GM23338 (cell line): ENCODE results near the gene PPP1R7. TPM values are rescaled to one million over a fixed set of nuclear protein-coding genes. Genes with fewer than 3 reads are reported as not detected.

Experiments
- ATAC-seq: fragments of 200-7000 bp; cut with Tn5 transposase; 3 replicates; pipeline ENCODE4 v1.9.1; 2020
- DNase-seq: peaks from one replicate; pipeline ENCODE4 v3.0.0-alpha.2; 2015; ENCODE audit warnings: low spot score
- H2AFZ ChIP-seq: fragments of 200-600 bp; sonication (generic); 2 replicates; pipeline ENCODE4 v1.8.0; 2016; ENCODE audit warnings: antibody characterized with exemption, mild to moderate bottlenecking, moderate library complexity
- H3F3A ChIP-seq: fragments of 200-600 bp; sonication (generic); replicated peaks from 2 replicates; pipeline ENCODE4 v1.8.0; 2017; ENCODE audit warnings: antibody characterized with exemption, mixed run types, low read depth
- H3K27ac ChIP-seq: fragments of 200-600 bp; sonication (generic); 2 replicates; pipeline ENCODE4 v1.6.1; 2016; ENCODE audit warnings: low read depth
- H3K27me3 ChIP-seq: fragments of 200-600 bp; sonication (generic); 2 replicates; pipeline ENCODE4 v1.8.0; 2016; ENCODE audit warnings: mild to moderate bottlenecking, mixed run types, moderate library complexity; ENCODE audit not compliant: insufficient read depth
- H3K36me3 ChIP-seq: fragments of 200-600 bp; sonication (generic); 2 replicates; pipeline ENCODE4 v1.8.0; 2016; ENCODE audit warnings: mild to moderate bottlenecking; ENCODE audit not compliant: insufficient read depth
- H3K4me1 ChIP-seq: fragments of 200-600 bp; sonication (generic); 2 replicates; pipeline ENCODE4 v1.8.0; 2016; ENCODE audit warnings: mild to moderate bottlenecking, moderate library complexity; ENCODE audit not compliant: insufficient read depth
- H3K4me2 ChIP-seq: fragments of 200-600 bp; sonication (generic); 2 replicates; pipeline ENCODE4 v1.7.1; 2017; ENCODE audit warnings: mixed run types
- H3K4me3 ChIP-seq: fragments of 200-600 bp; sonication (generic); 2 replicates; pipeline ENCODE4 v1.6.1; 2016; ENCODE audit warnings: mixed run types
- H3K79me2 ChIP-seq: fragments of 200-600 bp; sonication (generic); replicated peaks from 2 replicates; pipeline ENCODE4 v1.8.0; 2017; ENCODE audit warnings: mild to moderate bottlenecking; ENCODE audit not compliant: insufficient read depth
- H3K9me2 ChIP-seq: fragments of 200-600 bp; sonication (generic); 2 replicates; pipeline ENCODE4 v1.8.0; 2017; ENCODE audit not compliant: insufficient read depth
- H4K20me1 ChIP-seq: fragments of 200-600 bp; sonication (generic); replicated peaks from 2 replicates; pipeline ENCODE4 v1.8.0; 2017; ENCODE audit warnings: mild to moderate bottlenecking; ENCODE audit not compliant: insufficient read depth
- H3K27ac Mint-ChIP-seq: 2 replicates; pipeline ENCODE4 v1.8.0; 2020; ENCODE audit warnings: inconsistent platforms, mild to moderate bottlenecking, moderate library complexity, mixed read lengths
- H3K27me3 Mint-ChIP-seq: 3 replicates; pipeline ENCODE4 v1.8.0; 2022; ENCODE audit warnings: low read depth, mild to moderate bottlenecking, moderate library complexity, mixed read lengths, inconsistent platforms; ENCODE audit not compliant: insufficient read depth, poor library complexity
- H3K36me3 Mint-ChIP-seq: 3 replicates; pipeline ENCODE4 v1.8.0; 2021; ENCODE audit warnings: low read depth, mild to moderate bottlenecking, inconsistent platforms, moderate library complexity, mixed read lengths
- H3K4me1 Mint-ChIP-seq: 3 replicates; pipeline ENCODE4 v1.8.0; 2020; ENCODE audit warnings: mild to moderate bottlenecking, inconsistent platforms, mixed read lengths
- H3K4me3 Mint-ChIP-seq: 3 replicates; pipeline ENCODE4 v1.8.0; 2021; ENCODE audit warnings: moderate library complexity, mild to moderate bottlenecking, inconsistent platforms, mixed read lengths
- H3K9me3 Mint-ChIP-seq: 3 replicates; pipeline ENCODE4 v1.8.0; 2020; ENCODE audit warnings: moderate library complexity, mild to moderate bottlenecking, inconsistent platforms, mixed read lengths
- CREB1 ChIP-seq: fragments of 250-450 bp; sonication (Bioruptor Pico); IDR thresholded peaks from 2 replicates; pipeline ENCODE4 v1.5.0; 2020; ENCODE audit warnings: low read depth, mild to moderate bottlenecking, moderate library complexity
- EZH2 ChIP-seq: fragments of 200-600 bp; sonication (generic); IDR thresholded peaks from one replicate; pipeline ENCODE4 v1.8.0; 2017; ENCODE audit warnings: antibody characterized with exemption, mild to moderate bottlenecking, low read depth; ENCODE audit not compliant: unreplicated experiment
- EZH2phosphoT487 ChIP-seq: fragments of 200-600 bp; sonication (generic); IDR thresholded peaks from one replicate; pipeline ENCODE4 v1.8.1; 2018; ENCODE audit warnings: antibody characterized with exemption; ENCODE audit not compliant: unreplicated experiment
- POLR2AphosphoS5 ChIP-seq: IDR thresholded peaks from 2 replicates; pipeline ENCODE4 v1.6.1; 2016; ENCODE audit warnings: antibody characterized with exemption, low read depth
- STAT1 ChIP-seq: IDR thresholded peaks from one replicate; pipeline ENCODE4 v1.6.1; 2016; ENCODE audit warnings: antibody characterized with exemption; ENCODE audit not compliant: unreplicated experiment
- ZNF331 ChIP-seq: fragments of 250-450 bp; sonication (Bioruptor Pico); IDR thresholded peaks from 2 replicates; pipeline ENCODE4 v1.5.0; 2020; ENCODE audit warnings: low read depth, mild to moderate bottlenecking, moderate library complexity
- polyA plus RNA-seq: library from polyadenylated mRNA; unstranded; fragments of >200 nt; fragmentation: Nextera tagmentation; extraction: Ambion mirVana; gene quantifications from 2 replicates; pipeline ENCODE4 v1.2.1, GENCODE V29; 2016
- total RNA-seq: library from RNA; depleted of rRNA; stranded (reverse); fragments of >200 nt; shearing (Covaris generic); gene quantifications from 2 replicates; pipeline ENCODE4 v1.2.3, GENCODE V29; 2014
- TF ChIP-seq, protein P1 (sequence below): IDR thresholded peaks from one replicate; pipeline ENCODE4 v1.6.1; 2018; ENCODE audit warnings: antibody characterized with exemption; ENCODE audit not compliant: unreplicated experiment
- TF ChIP-seq, protein P2 (sequence below), 2 experiments: fragments of 200-600 bp in 1 of 2; sonication (generic) in 1 of 2; conservative IDR thresholded peaks; 2 replicates each; pipeline versions ENCODE4 v1.5.1 to v1.6.1; 2016 to 2017; ENCODE audit warnings: antibody characterized with exemption in 2 of 2, low read depth in 2 of 2, mild to moderate bottlenecking in 2 of 2, moderate library complexity in 1 of 2

The PPP1R7 gene
- total and polyA plus RNA-seq, 2 experiments from 2014 or later: 48.2 to 94.3 TPM

DNA sequence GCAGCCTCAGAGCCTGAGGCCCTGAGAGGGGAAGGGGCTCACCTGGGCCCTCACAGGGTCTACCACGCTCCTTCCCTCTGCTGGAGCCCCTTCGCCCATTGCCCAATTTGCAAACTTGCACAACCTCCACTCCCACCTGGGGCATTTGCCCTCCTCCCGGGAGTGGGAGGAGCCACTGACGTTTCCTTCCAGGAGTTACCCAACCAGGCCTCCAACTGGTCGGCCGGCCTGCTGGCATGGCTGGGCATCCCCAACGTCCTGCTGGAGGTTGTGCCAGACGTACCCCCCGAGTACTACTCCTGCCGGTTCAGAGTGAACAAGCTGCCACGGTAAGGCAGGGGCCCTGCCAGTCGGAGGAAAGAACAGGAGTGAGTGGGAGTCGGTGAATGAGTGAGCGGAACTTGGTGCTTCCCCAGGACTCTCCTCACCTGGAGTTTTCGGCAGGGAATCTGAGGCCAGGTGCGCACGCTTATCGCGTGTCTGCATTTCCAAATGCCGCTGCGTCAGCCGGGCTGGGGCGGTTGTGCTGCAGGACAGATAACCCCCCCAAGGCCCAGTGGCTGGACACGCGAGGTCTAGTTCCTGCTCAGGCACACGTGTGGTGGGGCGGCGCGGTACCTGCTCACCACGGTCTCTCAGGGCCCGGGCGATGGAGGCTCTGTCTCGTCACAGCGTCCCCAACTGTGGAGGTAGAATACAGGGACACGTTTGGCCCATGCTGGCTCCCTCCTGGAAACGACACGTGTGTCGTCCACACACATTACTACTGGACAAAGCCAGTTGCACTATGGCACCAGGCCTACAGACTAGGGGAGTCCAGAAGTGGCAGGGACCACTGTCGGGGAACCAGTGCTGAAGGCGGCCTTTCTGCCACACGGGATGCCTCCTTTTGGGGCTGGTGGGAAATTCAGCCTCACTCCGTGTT, 49.9 kb downstream of the PPP1R7 start:
- Histone ChIP-seq H3K27ac (no peak overlapping the region), H2AFZ (peak overlapping the region; percentile 14; the same call in 1 of the 2 replicates), H3K27me3 (no peaks in the 10 kb centered on the region), H3K36me3 (no peaks in the 10 kb centered on the region), H3K4me2 (no peak overlapping the region), H3K4me3 (no peak overlapping the region), H3K4me1 (no peaks in the 10 kb centered on the region), H4K20me1 (no peaks in the 10 kb centered on the region), H3F3A (no peaks in the 10 kb centered on the region), H3K9me2 (no peaks in the 10 kb centered on the region), H3K79me2 (no peaks in the 10 kb centered on the region)
- Mint-ChIP-seq H3K36me3 (no peaks in the 10 kb centered on the region), H3K4me3 (no peak overlapping the region), H3K4me1 (no peaks in the 10 kb centered on the region), H3K27me3 (peaks cover 11% of the 10 kb centered on the region), H3K27ac (no peak overlapping the region), H3K9me3 (no peaks in the 10 kb centered on the region; the same call in 2 of the 3 replicates)
- TF ChIP-seq EZH2phosphoT487: no peak
- no peak for TF ChIP-seq POLR2AphosphoS5
- TF ChIP-seq STAT1: no peak
- no peak for TF ChIP-seq EZH2
- TF ChIP-seq, protein P1, sequence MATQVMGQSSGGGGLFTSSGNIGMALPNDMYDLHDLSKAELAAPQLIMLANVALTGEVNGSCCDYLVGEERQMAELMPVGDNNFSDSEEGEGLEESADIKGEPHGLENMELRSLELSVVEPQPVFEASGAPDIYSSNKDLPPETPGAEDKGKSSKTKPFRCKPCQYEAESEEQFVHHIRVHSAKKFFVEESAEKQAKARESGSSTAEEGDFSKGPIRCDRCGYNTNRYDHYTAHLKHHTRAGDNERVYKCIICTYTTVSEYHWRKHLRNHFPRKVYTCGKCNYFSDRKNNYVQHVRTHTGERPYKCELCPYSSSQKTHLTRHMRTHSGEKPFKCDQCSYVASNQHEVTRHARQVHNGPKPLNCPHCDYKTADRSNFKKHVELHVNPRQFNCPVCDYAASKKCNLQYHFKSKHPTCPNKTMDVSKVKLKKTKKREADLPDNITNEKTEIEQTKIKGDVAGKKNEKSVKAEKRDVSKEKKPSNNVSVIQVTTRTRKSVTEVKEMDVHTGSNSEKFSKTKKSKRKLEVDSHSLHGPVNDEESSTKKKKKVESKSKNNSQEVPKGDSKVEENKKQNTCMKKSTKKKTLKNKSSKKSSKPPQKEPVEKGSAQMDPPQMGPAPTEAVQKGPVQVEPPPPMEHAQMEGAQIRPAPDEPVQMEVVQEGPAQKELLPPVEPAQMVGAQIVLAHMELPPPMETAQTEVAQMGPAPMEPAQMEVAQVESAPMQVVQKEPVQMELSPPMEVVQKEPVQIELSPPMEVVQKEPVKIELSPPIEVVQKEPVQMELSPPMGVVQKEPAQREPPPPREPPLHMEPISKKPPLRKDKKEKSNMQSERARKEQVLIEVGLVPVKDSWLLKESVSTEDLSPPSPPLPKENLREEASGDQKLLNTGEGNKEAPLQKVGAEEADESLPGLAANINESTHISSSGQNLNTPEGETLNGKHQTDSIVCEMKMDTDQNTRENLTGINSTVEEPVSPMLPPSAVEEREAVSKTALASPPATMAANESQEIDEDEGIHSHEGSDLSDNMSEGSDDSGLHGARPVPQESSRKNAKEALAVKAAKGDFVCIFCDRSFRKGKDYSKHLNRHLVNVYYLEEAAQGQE: no peak
- TF ChIP-seq CREB1 (CRISPR knock-in tag): no peak
- no peak for TF ChIP-seq ZNF331 (CRISPR knock-in tag)
- TF ChIP-seq, protein P2, sequence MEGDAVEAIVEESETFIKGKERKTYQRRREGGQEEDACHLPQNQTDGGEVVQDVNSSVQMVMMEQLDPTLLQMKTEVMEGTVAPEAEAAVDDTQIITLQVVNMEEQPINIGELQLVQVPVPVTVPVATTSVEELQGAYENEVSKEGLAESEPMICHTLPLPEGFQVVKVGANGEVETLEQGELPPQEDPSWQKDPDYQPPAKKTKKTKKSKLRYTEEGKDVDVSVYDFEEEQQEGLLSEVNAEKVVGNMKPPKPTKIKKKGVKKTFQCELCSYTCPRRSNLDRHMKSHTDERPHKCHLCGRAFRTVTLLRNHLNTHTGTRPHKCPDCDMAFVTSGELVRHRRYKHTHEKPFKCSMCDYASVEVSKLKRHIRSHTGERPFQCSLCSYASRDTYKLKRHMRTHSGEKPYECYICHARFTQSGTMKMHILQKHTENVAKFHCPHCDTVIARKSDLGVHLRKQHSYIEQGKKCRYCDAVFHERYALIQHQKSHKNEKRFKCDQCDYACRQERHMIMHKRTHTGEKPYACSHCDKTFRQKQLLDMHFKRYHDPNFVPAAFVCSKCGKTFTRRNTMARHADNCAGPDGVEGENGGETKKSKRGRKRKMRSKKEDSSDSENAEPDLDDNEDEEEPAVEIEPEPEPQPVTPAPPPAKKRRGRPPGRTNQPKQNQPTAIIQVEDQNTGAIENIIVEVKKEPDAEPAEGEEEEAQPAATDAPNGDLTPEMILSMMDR (conservative IDR thresholded peaks at IDR 0.05; ENCODE audit: low read depth in 2 of 2): no peak
- DNase-seq: no peak
- ATAC-seq: peak; percentile 13; the same call in 2 of the 3 replicates
